Left colon (tissue), 2 donors: Measurements from ENCODE around the gene PIK3AP1. TPM values are rescaled to one million over a fixed set of nuclear protein-coding genes. Genes with fewer than 3 reads are reported as not detected.

Experiments
- ATAC-seq: fragments of 200-7000 bp; cut with Tn5 transposase; one replicate; pipeline ENCODE4 v1.9.1; 2020; ENCODE audit warnings: mild to moderate bottlenecking, moderate library complexity
- DNase-seq, 2 donors: peaks; one replicate each; pipeline ENCODE4 v3.0.0-alpha.2; 2020
- intact Hi-C, 2 donors: fragments of 100-400 bp; cut with DNase I in 1 of 2; cut with micrococcal nuclease in 1 of 2; formaldehyde crosslinking; loops; one replicate each; pipeline versions ENCODE4 v1.11.2 to v1.14.0; 2022; cut with DNase I, micrococcal nuclease
- total RNA-seq, 2 donors: library from RNA; stranded (reverse); fragmentation: NEBNext Ultra II Directional; extraction: Animal tissue kit (Norgen Biotek cat#: 25700); gene quantifications; one replicate each; pipeline ENCODE4 v1.2.1, GENCODE V29; 2021
- donor health status: DM: no; HTN: no; CAD: no.
- donor health status: DM: yes; HTN: yes; CAD: no.

Gene PIK3AP1
- total RNA-seq, 2 donors from 2014 or later, result 10.1 to 13.0 TPM

GRCh38 chr10:96656198-96656577, 64.1 kb downstream of the PIK3AP1 start:
- no peak for DNase-seq
- intact Hi-C loops, result no loop called here
- no peak for ATAC-seq

GRCh38 chr10:96655461-96656197, 64.7 kb downstream of the PIK3AP1 start:
- intact Hi-C loops, result no loop called here
- ATAC-seq (no peak), DNase-seq (no peak)

DNA sequence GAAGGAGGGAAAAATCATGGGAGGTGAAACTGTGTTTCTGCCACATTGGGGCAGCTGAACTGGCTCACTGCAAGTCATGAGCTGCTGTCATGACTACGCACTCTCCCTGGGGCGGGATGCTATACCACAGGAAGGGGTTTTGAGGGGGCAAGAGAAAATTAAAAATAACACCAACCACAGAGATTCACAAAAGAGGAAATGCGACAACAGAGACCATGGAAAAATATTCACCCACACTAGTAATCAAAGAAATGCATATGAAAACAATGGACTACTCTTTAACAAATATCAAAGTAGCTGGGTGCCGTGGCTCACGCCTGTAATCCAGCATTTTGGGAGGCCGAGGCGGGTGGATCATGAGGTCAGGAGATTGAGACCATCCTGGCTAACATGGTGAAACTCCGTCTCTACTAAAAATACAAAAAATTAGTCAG, 68.3 kb downstream of the PIK3AP1 start:
- ATAC-seq, result no peak
- DNase-seq, result no peak
- intact Hi-C loops, result no loop called here

DNA sequence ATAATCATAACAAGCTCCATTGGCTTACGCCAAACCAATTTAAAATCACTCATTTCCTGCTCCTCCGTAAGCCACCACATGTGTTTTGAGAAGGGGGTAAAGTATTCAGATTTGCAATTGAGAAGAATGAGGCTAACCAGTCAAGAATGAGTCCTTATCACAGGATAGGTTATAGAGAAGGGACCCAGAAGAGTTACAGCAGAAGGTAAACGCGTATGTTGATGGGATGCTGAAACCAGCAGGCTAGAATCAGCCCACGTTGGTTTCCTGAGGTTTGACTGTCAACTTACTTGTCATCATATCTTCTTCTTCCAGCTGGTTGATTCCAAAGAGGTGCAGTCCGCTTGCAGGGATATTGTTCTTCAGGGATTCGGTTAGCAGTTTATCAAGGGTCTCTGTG, 69.4 kb downstream of the PIK3AP1 start:
- ATAC-seq (no peak), DNase-seq (no peak)
- intact Hi-C loops, result no loop called here

DNA sequence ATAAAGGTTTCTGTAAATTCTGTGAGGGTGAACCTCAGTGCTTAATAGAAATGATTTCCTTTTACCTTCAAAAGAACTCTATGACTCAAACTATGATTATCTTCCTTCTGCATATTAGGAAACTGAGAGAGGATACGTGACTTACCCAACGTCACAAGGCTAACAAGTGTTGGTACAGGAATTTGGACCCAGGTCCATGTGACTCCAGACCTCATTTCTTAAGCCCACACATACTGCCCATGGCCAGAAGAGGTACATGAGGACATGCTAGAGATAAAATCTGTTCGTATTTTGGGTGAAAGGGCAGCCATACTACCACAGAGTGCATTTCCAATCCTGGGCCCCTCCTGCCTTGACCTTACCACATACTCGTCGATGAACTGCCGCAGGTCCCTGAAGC, 72.0 kb downstream of the PIK3AP1 start:
- intact Hi-C loops, result no loop called here
- no peak for DNase-seq
- ATAC-seq, result no peak

DNA sequence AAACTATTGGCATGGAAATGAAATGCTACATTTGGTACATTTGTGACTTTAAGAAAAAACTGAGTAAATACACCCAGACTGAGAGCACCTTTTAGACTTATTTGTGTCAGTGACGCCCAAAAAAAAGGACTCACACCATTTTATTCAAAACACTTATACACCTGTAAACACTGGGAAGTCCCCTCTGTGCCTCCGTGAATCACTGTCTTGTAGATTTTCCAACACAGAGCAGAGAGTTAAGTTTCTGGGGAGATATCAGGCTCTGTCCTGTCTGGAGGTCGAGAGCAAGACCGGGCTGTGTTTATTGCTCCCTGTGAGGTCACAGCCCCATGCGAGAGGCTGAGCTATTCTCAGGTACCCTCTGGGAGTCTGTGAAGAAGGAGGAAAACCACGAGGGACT, 72.8 kb downstream of the PIK3AP1 start:
- intact Hi-C loops, result no loop called here
- DNase-seq, result no peak
- no peak for ATAC-seq

GRCh38 chr10:96646751-96647166, 73.6 kb downstream of the PIK3AP1 start:
- DNase-seq, result no peak
- intact Hi-C loops, result no loop called here
- ATAC-seq, result peak; percentile 14

GRCh38 chr10:96646301-96646700, 74.0 kb downstream of the PIK3AP1 start:
- DNase-seq, result no peak
- intact Hi-C loops, result no loop called here
- ATAC-seq, result peak; percentile 38

DNA sequence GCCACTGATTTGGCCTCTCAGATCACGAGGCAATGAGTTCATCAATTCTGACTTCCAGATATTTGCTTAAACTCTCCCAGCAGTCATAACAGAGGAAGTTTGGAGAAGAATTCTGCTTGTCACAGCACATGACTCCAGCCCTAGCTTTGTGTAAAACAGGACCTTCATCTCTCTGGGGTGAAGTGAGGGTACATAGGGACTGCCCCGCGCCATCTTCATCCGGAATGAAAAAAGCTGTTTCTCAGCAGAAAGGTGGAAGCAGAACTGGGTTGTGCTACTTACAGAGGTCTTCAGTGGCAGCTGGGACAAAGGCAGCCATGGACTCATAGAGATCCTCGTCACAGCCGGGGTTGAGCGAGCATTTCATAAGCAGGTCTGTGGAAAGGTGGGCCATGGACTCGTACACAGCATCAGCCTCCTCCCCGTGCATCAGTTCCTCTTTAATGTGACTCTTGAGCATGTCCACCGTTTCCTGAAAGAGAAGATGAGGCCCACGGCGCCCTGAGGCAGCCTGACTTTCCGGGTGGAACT, 75.1 kb downstream of the PIK3AP1 start:
- no peak for DNase-seq
- ATAC-seq, result no peak
- intact Hi-C loops, result no loop called here

- DNase-seq (no peak), ATAC-seq (no peak)
- intact Hi-C loops, result no loop called here
Measured at GRCh38 chr10:96643920-96644319, 76.4 kb downstream of the PIK3AP1 start.

- DNase-seq (peak; percentile 61 to 90), ATAC-seq (peak; percentile 60)
- intact Hi-C loops, result no loop called here
Measured at GRCh38 chr10:96642973-96643372, 77.3 kb downstream of the PIK3AP1 start.

- DNase-seq (no peak), ATAC-seq (no peak)
- intact Hi-C loops, result no loop called here
Measured at GRCh38 chr10:96642530-96642929, 77.8 kb downstream of the PIK3AP1 start.

DNA sequence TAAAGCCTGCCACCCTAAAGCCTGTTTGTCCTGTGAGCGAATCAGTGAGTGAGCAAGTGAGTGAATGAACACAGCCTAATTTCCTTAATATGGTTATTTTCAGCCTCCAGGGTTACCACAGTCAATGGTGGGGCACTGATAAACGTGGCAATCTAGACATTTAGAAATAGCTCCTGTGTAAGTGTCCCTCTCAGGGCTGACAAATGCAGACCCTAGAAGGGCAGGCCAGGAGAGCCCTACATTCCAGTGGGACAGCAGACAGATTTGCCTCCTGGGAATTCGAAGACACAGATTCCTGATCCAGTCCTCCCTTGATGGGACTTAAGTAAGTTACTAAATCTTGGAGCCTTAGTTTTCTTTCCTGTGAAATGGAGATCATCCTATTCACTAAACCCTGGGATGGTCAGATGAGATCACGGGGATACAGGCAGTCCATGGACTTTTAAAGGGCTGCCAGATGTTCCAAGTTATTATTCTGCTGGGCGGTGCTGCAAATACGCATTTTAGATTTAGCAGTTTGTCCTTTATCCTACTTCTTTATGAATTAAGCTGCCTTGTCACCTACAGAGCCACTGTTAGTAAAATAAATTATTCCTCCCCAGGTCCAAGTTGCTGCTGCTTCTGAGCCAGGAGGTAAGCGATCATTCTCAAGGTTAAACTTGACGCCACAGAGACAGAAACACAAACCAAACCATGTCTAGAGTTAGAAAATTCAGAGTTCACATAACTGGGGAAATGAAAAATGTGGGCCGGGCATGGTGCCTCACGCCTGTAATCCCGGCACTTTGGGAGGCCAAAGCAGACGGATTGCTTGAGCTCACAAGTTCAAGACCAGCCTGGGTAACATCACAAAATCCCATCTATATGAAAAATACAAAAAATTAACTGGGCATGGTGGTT, 78.7 kb downstream of the PIK3AP1 start:
- no peak for ATAC-seq
- intact Hi-C loops, result no loop called here
- no peak for DNase-seq

GRCh38 chr10:96639899-96640298, 80.4 kb downstream of the PIK3AP1 start:
- intact Hi-C loops, result no loop called here
- no peak for DNase-seq
- ATAC-seq, result no peak

GRCh38 chr10:96638696-96639095, 81.6 kb downstream of the PIK3AP1 start:
- DNase-seq (no peak), ATAC-seq (no peak)
- intact Hi-C loops, result no loop called here

DNA sequence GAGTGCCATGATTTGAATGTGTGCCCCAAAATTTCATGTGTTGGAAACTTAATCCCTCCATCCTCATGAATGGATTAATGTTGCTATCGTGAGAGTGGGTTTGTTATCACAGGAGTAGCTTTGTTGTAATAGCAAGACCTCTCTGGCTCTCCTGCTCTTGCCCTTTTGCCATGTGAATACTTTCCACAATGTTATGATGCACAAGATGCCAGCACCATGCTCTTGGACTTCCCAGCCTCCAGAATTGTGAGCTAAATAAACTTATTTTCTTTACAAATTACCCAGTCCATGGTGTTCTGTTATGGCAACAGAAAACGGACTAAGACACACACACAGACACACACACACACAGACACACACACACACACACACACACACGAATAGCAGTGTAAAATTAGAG, 82.2 kb downstream of the PIK3AP1 start:
- intact Hi-C loops, result no loop called here
- ATAC-seq (no peak), DNase-seq (no peak)

GRCh38 chr10:96637709-96638108, 82.6 kb downstream of the PIK3AP1 start:
- no peak for DNase-seq
- intact Hi-C loops, result no loop called here
- peak; percentile 49 for ATAC-seq

GRCh38 chr10:96636551-96636950, 83.8 kb downstream of the PIK3AP1 start:
- peak; percentile 27 for ATAC-seq
- intact Hi-C loops, result no loop called here
- no peak for DNase-seq

DNA sequence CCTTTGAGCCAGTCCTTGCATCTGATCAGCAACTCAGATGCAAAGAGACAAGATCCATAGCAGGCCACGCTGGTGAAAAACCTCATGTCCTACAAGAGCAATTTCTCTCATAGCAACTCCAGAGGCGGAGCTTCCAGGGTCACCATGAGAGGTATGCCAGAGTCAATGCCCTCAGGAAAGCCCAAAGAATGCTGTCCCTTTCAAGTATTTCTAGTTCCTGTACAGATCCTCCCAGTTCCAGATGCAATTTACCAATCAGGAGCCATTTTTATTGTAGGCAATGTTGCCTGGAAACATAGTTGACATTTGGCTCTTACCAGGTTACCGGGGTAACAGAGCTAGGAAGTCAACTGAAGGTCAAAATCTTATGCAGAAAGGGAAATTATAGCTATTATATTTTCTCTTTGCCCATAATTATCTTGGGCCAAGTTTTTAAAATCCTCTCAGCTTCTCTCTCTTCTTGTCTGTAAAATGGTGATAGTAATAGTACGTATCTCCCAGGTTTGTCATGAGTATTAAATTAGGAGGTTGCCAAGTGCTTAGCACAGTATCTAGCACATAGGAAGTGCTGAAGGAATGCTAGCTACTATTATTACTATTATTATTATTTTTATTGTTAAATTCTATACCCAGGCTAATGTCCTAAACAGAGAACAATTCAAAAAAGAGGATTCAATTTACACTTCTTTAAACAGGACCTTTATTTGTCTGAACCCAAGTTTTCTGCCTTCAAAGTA, 87.2 kb downstream of the PIK3AP1 start:
- peak in 1 of 2 donors; percentile 25 for DNase-seq
- peak; percentile 89 for ATAC-seq
- intact Hi-C loops, result no loop called here
